Neural cell (in vitro differentiated cells): Measurements from ENCODE around the gene GABBR2.

Source experiments
- EP300 ChIP-seq: fragments of 450-650 bp; conservative IDR thresholded peaks from 2 replicates; pipeline ENCODE4 v1.6.1; 2014; ENCODE audit warnings: antibody characterized with exemption, mild to moderate bottlenecking, moderate library complexity; ENCODE audit not compliant: poor library complexity, severe bottlenecking
- EZH2 ChIP-seq: fragments of 200-600, 300-800 bp; shearing (Covaris generic), sonication (generic); IDR thresholded peaks from 2 replicates; pipeline ENCODE4 v1.6.1; 2014; ENCODE audit warnings: antibody characterized with exemption, low read length, borderline replicate concordance, mild to moderate bottlenecking; ENCODE audit not compliant: insufficient read depth, poor library complexity, severe bottlenecking
- MXI1 ChIP-seq: fragments of 450-650 bp; conservative IDR thresholded peaks from 2 replicates; pipeline ENCODE4 v1.6.1; 2014; ENCODE audit warnings: antibody characterized with exemption, mild to moderate bottlenecking; ENCODE audit not compliant: poor library complexity, severe bottlenecking
- POLR2AphosphoS5 ChIP-seq: IDR thresholded peaks from 2 replicates; pipeline ENCODE4 v1.6.1; 2012
- RAD21 ChIP-seq: fragments of 450-650 bp; conservative IDR thresholded peaks from 2 replicates; pipeline ENCODE4 v1.6.1; 2014; ENCODE audit warnings: antibody characterized with exemption, mild to moderate bottlenecking, moderate library complexity
- REST ChIP-seq: IDR thresholded peaks from 2 replicates; pipeline ENCODE4 v1.6.1; 2012; ENCODE audit warnings: borderline replicate concordance
- SMC3 ChIP-seq: fragments of 450-650 bp; conservative IDR thresholded peaks from 2 replicates; pipeline ENCODE4 v1.6.1; 2014; ENCODE audit warnings: antibody characterized with exemption, mild to moderate bottlenecking, moderate library complexity; ENCODE audit not compliant: poor library complexity
- TAF1 ChIP-seq: IDR thresholded peaks from 2 replicates; pipeline ENCODE4 v1.6.1; 2012; ENCODE audit warnings: low read depth
- TF ChIP-seq, protein P1 (sequence below): fragments of 450-650 bp; IDR thresholded peaks from 2 replicates; pipeline ENCODE4 v1.5.1; 2014; ENCODE audit warnings: antibody characterized with exemption, mild to moderate bottlenecking, moderate library complexity; ENCODE audit not compliant: poor library complexity, severe bottlenecking

GRCh38 chr9:98347642-98348041, 361.1 kb downstream of the GABBR2 start:
- TF ChIP-seq, protein P1, sequence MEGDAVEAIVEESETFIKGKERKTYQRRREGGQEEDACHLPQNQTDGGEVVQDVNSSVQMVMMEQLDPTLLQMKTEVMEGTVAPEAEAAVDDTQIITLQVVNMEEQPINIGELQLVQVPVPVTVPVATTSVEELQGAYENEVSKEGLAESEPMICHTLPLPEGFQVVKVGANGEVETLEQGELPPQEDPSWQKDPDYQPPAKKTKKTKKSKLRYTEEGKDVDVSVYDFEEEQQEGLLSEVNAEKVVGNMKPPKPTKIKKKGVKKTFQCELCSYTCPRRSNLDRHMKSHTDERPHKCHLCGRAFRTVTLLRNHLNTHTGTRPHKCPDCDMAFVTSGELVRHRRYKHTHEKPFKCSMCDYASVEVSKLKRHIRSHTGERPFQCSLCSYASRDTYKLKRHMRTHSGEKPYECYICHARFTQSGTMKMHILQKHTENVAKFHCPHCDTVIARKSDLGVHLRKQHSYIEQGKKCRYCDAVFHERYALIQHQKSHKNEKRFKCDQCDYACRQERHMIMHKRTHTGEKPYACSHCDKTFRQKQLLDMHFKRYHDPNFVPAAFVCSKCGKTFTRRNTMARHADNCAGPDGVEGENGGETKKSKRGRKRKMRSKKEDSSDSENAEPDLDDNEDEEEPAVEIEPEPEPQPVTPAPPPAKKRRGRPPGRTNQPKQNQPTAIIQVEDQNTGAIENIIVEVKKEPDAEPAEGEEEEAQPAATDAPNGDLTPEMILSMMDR = no peak
- TF ChIP-seq POLR2AphosphoS5 = no peak
- no peak for TF ChIP-seq REST
- no peak for TF ChIP-seq EP300
- TF ChIP-seq EZH2 = no peak
- TF ChIP-seq TAF1 = no peak
- no peak for TF ChIP-seq SMC3
- no peak for TF ChIP-seq RAD21
- TF ChIP-seq MXI1 = no peak
